ENCODE measurements around the gene KRTAP4-4. TPM values are rescaled to one million over a fixed set of nuclear protein-coding genes. Genes with fewer than 3 reads are reported as not detected.
A peak's percentile ranks its signal among the peaks of the same experiment; 100 is the strongest.
"Not testable (repeated sequence)": the region's sequence is repeated elsewhere in the genome, so short reads cannot be mapped to it uniquely, and the experiment has no call there.

The KRTAP4-4 gene
- total and polyA plus RNA-seq, 2 of the 4 experiments (the other 2 are of a cell fraction), result not detected

- POLR2A ChIA-PET (ENCODE audit: unreplicated experiment), result interaction anchor here (0.6 kb wide), 1 partner anchor 599 kb away, joined by 3 read pairs; no protein-coding TSS in a partner anchor
- H3K4me2 ChIP-seq (ENCODE audit: low read depth, low read length); H3K9me1 ChIP-seq (ENCODE audit: insufficient read depth, low read length); H2AK9ac ChIP-seq (replicated peaks; ENCODE audit: low read depth, low read length, poor library complexity); H4K91ac ChIP-seq (ENCODE audit: insufficient read depth, low read depth, low read length); H2AK5ac ChIP-seq (ENCODE audit: low read depth, low read length); in situ Hi-C loops (cut with MboI; ENCODE audit: low sequenced_read_pairs); H3K27me3 ChIP-seq (ENCODE audit: control insufficient read depth, insufficient read depth, low read length); H3K27ac ChIP-seq (ENCODE audit: insufficient read depth, low read length); dilution Hi-C loops (cut with HindIII; ENCODE audit: low sequenced_read_pairs, unreplicated experiment); H2BK15ac ChIP-seq (ENCODE audit: low read depth, low read length); H4K20me1 ChIP-seq (ENCODE audit: insufficient read depth, low read length); H4K5ac ChIP-seq (ENCODE audit: low read depth, low read length); H3K23ac ChIP-seq (ENCODE audit: low read depth, low read length); H3K4me1 ChIP-seq (ENCODE audit: control insufficient read depth, insufficient read depth, low read length); H3K14ac ChIP-seq (replicated peaks; ENCODE audit: low read depth, low read length); H3K79me1 ChIP-seq (ENCODE audit: low read depth in 1 of 2, low read length in 2 of 2); H3K9ac ChIP-seq (ENCODE audit: low read depth, low read length); intact Hi-C loops (cut with micrococcal nuclease); H3K56ac ChIP-seq (ENCODE audit: extremely low read depth, insufficient read depth, low read length); H2BK5ac ChIP-seq (ENCODE audit: low read depth, low read length, poor library complexity, severe bottlenecking); CTCF ChIA-PET; H3K18ac ChIP-seq (ENCODE audit: low read depth, low read length); H2AFZ ChIP-seq (replicated peaks; ENCODE audit: low read length, poor library complexity); H3K4me3 ChIP-seq (ENCODE audit: insufficient read depth, low read depth, low read length); H3K9me3 ChIP-seq (ENCODE audit: control insufficient read depth, insufficient read depth, low read length); H3K36me3 ChIP-seq (ENCODE audit: control insufficient read depth, insufficient read depth, low read length); H2BK20ac ChIP-seq (ENCODE audit: low read depth, low read length); BruUV-seq (replicated peaks): not testable (repeated sequence)
- WGBS, 2 experiments (ENCODE audit: extremely low coverage in 2 of 2, insufficient read length in 1 of 2), result no CpG with 5 or more reads among the region's 11 CpGs
- Histone ChIP-seq H4K8ac (ENCODE audit: low read depth in 2 of 2, low read length in 2 of 2) (0 out of 4 replicates have a peak overlapping the region, but pooled peaks of 1 of the 2 experiments have one; percentile 19), H2BK120ac (ENCODE audit: low read depth, low read length) (peak overlapping the region; percentile 36; the same call in 1 of the 2 replicates), H3K4ac (ENCODE audit: low read depth, low read length) (peak overlapping the region; percentile 27; the same call in 1 of the 2 replicates)
- ATAC-seq (ENCODE audit: low read depth) (peak; percentile 72), DNase-seq (peak; percentile 63)
- peak; percentile 54; the same call in 1 of the 2 replicates for TF ChIP-seq MAFK (IDR thresholded peaks at IDR 0.05; ENCODE audit: low read depth, low read length)
- peak; percentile 55; the same call in 1 of the 2 replicates for TF ChIP-seq BHLHE40 (IDR thresholded peaks at IDR 0.05; ENCODE audit: low read depth, low read length)
These were observed 40.6 kb downstream of the KRTAP4-4 start for GRCh38 chr17:41119696-41120690.
